Measurements from ENCODE around the gene GNB5.

GNB5 gene

GRCh38 chr15:52136442-52136980, 54.7 kb downstream of the GNB5 start:
- no peak for DNase-seq (ENCODE audit: low read depth)
- no peak overlapping the region for H3K4me3 ChIP-seq (ENCODE audit: low read depth, low read length)
- no peak for TF ChIP-seq CTCF (IDR thresholded peaks at IDR 0.05; ENCODE audit: low read depth, low read length, missing control alignments)

- DNase-seq (ENCODE audit: low read depth) = no peak
- TF ChIP-seq CTCF (IDR thresholded peaks at IDR 0.05; ENCODE audit: low read depth, low read length, missing control alignments) = no peak
- no peak overlapping the region for H3K4me3 ChIP-seq (ENCODE audit: low read depth, low read length)
Observed at GRCh38 chr15:52134502-52135144, 56.6 kb downstream of the GNB5 start.

GRCh38 chr15:52133510-52134220, 57.5 kb downstream of the GNB5 start:
- DNase-seq (ENCODE audit: low read depth) = no peak
- TF ChIP-seq CTCF (IDR thresholded peaks at IDR 0.05; ENCODE audit: low read depth, low read length, missing control alignments) = no peak
- H3K4me3 ChIP-seq (ENCODE audit: low read depth, low read length) = no peak overlapping the region

- no peak for TF ChIP-seq CTCF (IDR thresholded peaks at IDR 0.05; ENCODE audit: low read depth, low read length, missing control alignments)
- DNase-seq (ENCODE audit: low read depth) = no peak
- H3K4me3 ChIP-seq (ENCODE audit: low read depth, low read length) = no peak overlapping the region
Observed at GRCh38 chr15:52132066-52132465, 59.1 kb downstream of the GNB5 start.

GRCh38 chr15:52128568-52128967, 62.6 kb downstream of the GNB5 start:
- TF ChIP-seq CTCF (IDR thresholded peaks at IDR 0.05; ENCODE audit: low read depth, low read length, missing control alignments) = no peak
- DNase-seq (ENCODE audit: low read depth) = no peak

GRCh38 chr15:52124270-52124880, 66.8 kb downstream of the GNB5 start:
- no peak overlapping the region for H3K4me3 ChIP-seq (ENCODE audit: low read depth, low read length)
- TF ChIP-seq CTCF (IDR thresholded peaks at IDR 0.05; ENCODE audit: low read depth, low read length, missing control alignments) = no peak
- no peak for DNase-seq (ENCODE audit: low read depth)

More at GRCh38 chr15:52128568-52128967, 62.6 kb downstream of the GNB5 start:
- no peak overlapping the region for H3K4me3 ChIP-seq (ENCODE audit: low read depth, low read length)

All from GM12864 (cell line).